ENCODE measurements around the gene FOXN3.

FOXN3 gene

GRCh38 chr14:89407856-89408255 lies 9.2 kb downstream of the FOXN3 start:
- no peak for DNase-seq

- no peak for DNase-seq
These were observed 10.1 kb downstream of the FOXN3 start for GRCh38 chr14:89406941-89407340.

DNA sequence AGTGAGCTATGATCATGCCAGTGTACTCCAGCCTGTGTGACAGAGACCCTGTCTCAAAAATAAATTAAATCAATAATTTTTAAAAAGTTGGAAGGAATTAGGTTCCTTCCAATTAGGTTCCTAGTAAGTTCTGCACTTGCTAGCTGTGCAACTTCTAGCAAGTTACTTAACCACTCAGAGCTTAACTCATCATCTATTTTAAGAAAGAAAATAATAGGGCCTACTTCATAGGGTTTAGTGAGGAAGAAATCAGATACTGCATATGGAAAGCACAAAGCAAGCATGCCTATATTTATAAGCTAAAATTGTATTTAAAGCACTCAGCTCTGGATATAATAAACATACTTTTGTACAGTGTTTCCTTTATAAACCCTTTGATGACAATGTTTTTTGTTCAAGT lies 10.7 kb downstream of the FOXN3 start:
- DNase-seq, result no peak

- no peak for DNase-seq
These were observed 11.3 kb downstream of the FOXN3 start for GRCh38 chr14:89405712-89406111.

DNA sequence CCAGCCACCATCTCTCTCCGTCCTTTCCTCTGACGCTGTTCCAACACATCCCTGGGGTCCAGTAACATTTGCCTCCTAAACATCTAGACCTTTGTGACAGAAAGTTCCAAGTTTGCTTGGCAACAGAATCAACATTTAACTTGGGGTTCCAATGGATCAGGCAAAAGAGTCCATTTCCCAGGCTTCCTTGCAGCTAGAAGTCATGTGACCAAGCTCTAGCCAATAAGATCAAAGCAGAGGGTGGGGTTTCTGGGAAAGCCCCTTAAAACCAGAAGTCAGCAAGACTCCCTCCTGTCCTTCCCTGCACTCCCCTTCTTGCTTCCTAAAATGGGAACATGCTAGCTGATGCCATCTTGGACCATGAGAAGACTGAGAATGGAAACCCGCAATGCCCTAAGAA lies 14.7 kb downstream of the FOXN3 start:
- DNase-seq, result no peak

DNA sequence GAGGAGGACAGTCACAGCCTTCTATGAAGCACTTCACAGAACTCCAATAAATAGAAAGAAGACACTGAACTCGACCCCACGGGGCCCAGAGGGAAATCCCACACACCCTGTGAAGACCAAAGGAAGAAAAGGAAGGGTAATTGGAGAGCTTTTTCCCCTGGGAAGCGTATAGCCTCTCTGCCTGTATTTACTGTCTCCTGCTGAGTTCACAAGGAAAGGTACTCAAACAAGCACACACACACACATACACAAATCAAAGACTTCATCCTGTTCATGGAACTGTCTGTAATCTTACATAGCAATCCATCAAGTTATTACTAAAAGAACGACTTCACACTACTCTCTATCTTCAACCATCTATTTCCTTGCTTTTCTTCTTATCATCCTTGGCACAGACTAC lies 15.3 kb downstream of the FOXN3 start:
- DNase-seq, result no peak

- no peak for DNase-seq
These were observed 15.8 kb downstream of the FOXN3 start for GRCh38 chr14:89401241-89401640.

- no peak for DNase-seq
These were observed 16.5 kb downstream of the FOXN3 start for GRCh38 chr14:89400529-89400928.

DNA sequence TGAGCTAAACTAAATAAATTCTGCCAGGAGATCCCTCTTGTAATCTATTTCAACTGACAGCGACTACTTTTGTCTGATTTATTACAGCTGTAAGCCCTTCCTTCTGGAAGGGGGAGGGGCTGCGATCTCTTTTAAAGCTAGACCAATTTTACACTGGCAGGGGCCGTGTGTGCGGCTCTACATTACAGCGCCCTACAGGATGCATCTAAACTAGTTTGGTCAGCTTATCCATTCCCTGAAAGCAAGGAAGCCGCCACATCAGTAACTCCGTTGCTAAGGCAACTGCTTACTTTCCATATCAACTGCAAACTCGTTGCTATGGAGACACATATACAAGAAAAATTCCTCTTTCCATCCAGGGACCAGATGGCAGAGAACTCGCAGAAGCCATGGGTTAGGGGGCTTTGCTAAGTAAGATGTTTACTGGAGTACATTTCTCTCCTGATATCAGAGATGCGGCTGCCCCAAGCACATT lies 17.4 kb downstream of the FOXN3 start:
- no peak for DNase-seq

DNA sequence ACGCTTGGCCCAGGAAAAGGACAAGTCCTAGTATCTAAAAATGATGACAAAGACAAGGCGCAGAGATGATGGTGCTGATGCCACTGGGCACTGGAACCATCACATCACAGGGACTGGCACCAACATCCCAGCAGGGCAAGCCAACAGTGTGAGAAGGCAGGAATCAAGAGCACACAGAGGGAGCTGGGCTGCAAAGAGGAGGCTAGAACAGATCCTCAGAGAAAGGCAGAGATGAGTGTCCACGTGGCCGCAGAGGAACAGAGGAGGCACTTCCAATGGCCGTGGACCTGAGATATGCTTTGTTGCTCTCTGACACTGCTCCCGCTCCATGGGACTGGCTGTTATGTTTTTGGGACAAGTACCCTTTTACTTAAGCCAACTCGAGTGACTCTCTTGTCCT lies 17.9 kb downstream of the FOXN3 start:
- DNase-seq, result no peak

- DNase-seq, result no peak
These were observed 19.3 kb downstream of the FOXN3 start for GRCh38 chr14:89397569-89398230.

GRCh38 chr14:89394972-89395371 lies 22.1 kb downstream of the FOXN3 start:
- no peak for DNase-seq

GRCh38 chr14:89393222-89393745 lies 23.7 kb downstream of the FOXN3 start:
- DNase-seq, result no peak

- DNase-seq, result no peak
These were observed 24.9 kb downstream of the FOXN3 start for GRCh38 chr14:89392181-89392580.

GRCh38 chr14:89391556-89391955 lies 25.5 kb downstream of the FOXN3 start:
- no peak for DNase-seq

DNA sequence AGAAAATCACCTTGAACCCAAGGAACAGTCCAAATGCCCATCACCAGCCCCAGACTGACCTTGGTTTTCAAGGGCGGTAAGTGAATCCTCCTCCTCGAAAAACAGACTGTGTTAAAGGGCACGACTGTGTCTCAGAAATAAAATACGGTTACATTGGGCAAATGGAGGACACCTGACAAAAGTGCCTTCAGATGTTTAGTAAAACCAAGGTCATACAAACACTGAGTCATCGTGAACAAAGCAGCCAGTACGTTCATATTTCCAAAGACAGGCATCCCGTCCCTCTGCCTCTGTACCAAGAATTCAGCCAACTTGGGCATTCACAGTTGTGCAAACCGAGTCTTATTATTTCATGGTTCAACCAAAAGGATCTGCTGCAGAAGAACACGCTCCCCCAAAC lies 25.9 kb downstream of the FOXN3 start:
- no peak for DNase-seq

DNA sequence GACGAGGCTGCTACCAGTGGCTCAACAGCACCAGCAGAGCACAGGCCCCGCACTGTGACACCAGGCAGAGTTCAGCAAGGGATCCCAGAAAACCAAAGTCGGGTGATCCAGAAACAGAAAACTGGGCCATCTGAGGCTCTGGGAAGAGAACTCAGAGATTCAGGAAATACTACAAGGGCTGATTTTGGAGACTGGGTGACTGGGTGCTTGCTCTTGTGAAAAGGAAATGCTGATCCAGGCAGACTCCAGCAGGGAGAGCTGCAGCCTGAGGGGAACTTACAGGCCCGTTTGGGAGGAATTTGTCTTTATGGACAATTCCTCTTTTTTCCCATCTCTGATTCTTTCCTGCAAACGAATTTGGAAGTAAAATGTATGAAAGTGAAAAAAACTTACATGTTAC lies 28.2 kb downstream of the FOXN3 start:
- DNase-seq, result no peak

DNA sequence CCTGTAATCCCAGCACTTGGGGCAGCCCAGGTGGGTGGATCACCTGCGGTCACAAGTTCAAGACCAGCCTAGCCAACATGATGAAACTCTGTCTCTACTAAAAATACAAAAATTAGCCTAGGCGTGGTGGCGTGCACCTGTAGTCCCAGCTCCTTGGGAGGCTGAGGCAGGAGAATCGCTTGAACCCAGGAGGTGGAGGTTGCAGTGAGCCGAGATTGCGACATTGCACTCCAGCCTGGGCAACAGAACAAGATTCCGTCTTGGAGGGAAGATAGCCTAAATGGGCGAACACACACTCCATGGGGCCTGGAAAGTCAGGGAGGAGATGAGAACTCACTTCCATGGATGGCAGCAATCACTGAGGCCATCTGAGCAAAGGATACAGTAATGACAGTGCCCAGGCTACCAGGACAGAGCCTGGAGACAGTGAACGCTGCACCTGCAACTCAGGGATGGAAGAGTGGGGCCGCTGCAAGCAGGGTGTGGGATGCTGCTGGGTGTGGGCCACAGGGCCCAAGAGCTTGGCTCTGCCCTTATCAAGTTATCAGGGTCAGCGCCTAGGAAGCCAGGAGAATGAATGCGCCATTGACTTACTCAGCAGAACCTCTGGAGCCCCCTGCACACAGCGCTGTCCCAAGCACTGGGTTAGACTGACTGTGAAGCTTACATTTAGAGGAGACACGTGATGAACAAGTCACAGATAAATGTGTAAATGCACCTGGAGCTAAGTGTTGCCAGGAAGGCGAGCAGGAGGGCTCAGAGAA lies 28.9 kb downstream of the FOXN3 start:
- no peak for DNase-seq

DNA sequence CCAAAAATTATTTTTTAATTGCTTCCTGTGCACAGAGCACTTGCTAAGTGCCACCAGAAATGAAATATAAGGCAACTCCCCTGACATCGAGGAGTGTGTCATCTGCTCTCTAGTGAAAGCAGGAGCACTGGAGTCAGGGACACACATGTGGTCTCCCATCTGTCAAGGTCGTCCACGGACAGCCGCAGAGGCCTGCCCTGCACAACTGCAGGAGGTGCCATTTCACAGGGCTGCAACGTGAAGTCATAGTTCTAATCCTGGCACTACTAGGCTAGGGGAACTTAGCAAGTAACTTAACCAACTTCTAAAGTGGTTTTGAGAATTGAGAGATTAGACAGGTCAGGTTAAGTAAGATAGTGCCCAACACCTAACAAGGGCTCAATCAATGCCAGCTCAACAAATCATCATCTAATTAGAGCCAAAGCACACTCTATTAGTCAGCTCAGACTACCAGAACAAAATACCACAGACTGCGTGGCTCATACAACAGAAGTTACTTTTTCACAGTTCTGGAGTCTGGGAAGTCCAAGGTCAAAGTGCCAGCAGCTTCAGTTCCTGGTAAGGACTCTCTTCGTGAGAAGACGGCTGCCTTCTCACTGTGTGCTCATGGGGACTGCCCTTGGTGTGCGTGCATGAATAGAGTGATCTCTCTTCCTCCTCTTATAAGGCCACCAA lies 30.7 kb downstream of the FOXN3 start:
- DNase-seq, result no peak

- no peak for DNase-seq
These were observed 32.4 kb downstream of the FOXN3 start for GRCh38 chr14:89384636-89385035.

DNA sequence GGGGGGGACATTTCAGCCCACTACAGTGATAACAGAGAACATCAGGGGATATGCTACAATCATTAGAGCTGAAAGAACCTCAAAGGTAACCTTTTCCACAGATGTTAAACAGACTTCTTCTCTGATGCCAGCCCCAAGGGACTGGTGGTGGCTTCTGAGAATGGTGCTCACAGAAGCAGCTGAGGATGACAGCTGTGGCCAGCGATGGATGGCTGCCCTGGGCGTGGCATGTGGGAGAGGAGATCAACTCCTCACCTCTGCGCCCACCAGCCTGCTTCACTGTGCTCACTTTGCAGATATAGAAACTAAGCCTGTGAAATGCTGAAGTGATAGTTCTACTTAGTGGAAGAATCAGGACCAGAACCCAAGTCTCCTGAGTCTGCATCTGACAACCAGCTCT lies 33.0 kb downstream of the FOXN3 start:
- DNase-seq, result no peak

DNA sequence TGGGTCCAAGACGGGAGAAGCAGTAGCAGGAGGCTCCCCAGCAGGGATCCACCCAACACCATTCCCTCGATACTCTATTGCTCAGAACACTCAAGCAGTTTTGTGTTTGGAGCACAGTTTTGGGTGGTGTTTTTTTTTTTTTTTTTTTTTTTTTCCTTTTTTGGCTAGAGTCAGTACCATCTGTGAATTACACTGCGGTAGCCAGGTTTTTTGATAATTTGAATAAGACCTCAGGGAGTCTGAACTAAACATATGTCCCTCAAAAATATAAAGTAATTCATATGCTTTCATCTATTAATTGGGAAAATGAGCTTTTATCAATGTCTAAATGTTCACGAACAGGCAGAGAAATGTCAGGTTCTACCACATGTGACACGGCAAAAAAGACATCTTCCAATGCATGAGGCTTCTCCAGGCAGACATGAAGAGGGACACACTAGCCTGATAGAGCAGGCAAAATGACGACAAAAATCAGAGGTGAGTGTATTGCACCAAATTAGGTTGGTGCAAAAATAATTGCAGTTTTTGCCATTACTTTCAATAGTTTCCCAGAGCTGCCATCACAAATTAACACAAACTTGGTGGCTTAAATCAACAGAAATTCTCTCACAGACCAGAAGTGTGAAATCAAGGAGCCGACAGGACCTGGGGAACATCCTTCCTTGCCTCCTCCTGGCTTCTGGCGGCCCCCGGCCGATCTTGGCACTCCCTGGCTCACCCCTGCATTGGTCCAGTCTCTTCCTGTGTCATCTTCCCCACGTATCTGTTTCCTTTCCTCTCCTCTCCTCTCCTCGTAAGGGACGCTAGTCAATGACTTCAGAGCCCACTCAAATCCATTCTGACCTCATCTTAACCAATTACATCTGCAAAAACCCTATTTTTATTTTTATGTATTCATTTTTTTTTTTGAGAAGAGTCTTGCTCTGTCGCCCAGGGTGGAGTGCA lies 33.9 kb downstream of the FOXN3 start:
- no peak for DNase-seq

DNA sequence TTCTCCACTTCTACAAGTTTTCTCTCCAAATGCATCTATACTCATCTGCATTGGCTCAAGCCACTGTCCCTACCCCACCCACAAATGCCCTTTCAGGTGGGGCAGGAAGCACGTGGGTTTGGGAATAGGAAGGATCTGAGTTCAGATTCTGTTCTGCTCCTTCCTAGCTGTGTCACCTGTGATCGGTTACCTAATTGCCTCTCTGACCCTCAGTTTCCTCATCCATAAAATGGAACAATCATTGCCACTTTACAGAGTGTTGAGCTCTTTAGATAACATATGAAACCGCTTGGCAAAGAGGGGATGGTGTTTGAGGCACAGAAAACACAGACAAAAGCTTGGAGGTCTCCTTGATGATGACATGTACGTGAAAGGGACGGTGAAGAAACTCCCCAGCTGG lies 34.5 kb downstream of the FOXN3 start:
- DNase-seq, result no peak

Data from activated CD4-positive, CD25-positive, alpha-beta regulatory T cell (primary cell).